RWPE2 (cell line): Measurements from ENCODE around the gene IL10RB.
"Not testable (repeated sequence)": the region's sequence is repeated elsewhere in the genome, so short reads cannot be mapped to it uniquely, and the experiment has no call there.

ENCODE experiments used
- ATAC-seq: fragments of 200-7000 bp; cut with Tn5 transposase; 3 replicates; pipeline ENCODE4 v1.9.1; 2021; ENCODE audit warnings: low read depth
- DNase-seq: peaks from one replicate; pipeline ENCODE4 v3.0.0-alpha.2; 2020; ENCODE audit warnings: low spot score
- H3K27ac ChIP-seq: fragments of 450-650 bp; 2 replicates; pipeline ENCODE4 v1.5.1; 2017; ENCODE audit warnings: mild to moderate bottlenecking; ENCODE audit not compliant: poor library complexity, severe bottlenecking
- H3K27me3 ChIP-seq: fragments of 250-450 bp; sonication (Bioruptor Pico); 2 replicates; pipeline ENCODE4 v1.5.1; 2021; ENCODE audit warnings: mild to moderate bottlenecking, moderate library complexity; ENCODE audit not compliant: insufficient read depth, poor library complexity, severe bottlenecking
- H3K36me3 ChIP-seq: fragments of 250-450 bp; sonication (Bioruptor Pico); 2 replicates; pipeline ENCODE4 v1.5.1; 2020; ENCODE audit warnings: low read depth, mild to moderate bottlenecking, moderate library complexity
- H3K4me1 ChIP-seq: fragments of 250-450 bp; sonication (Bioruptor Pico); 2 replicates; pipeline ENCODE4 v1.5.1; 2021; ENCODE audit warnings: mild to moderate bottlenecking, moderate library complexity; ENCODE audit not compliant: insufficient read depth, poor library complexity, severe bottlenecking
- H3K4me3 ChIP-seq: fragments of 250-450 bp; sonication (Bioruptor Pico); 2 replicates; pipeline ENCODE4 v1.5.1; 2021; ENCODE audit warnings: mild to moderate bottlenecking, moderate library complexity; ENCODE audit not compliant: severe bottlenecking
- H3K9me3 ChIP-seq: fragments of 250-450 bp; sonication (Bioruptor Pico); 2 replicates; pipeline ENCODE4 v1.5.1; 2021; ENCODE audit warnings: mild to moderate bottlenecking, moderate library complexity; ENCODE audit not compliant: severe bottlenecking
- TF ChIP-seq, protein P1 (sequence below): fragments of 450-650 bp; IDR thresholded peaks from one replicate; pipeline ENCODE4 v1.5.1; 2017; ENCODE audit warnings: mild to moderate bottlenecking, moderate library complexity; ENCODE audit not compliant: poor library complexity, severe bottlenecking

Gene IL10RB

GRCh38 chr21:33266050-33266788 lies at the start of gene IL10RB:
IL10RB (plus strand) TSS chr21:33266367; CDS start chr21:33266466, 99 bp downstream.
- DNase-seq (no peak), ATAC-seq (peak; percentile 79)
- H3K9me3 ChIP-seq, result no peaks in the 10 kb centered on the region
- H3K27me3 ChIP-seq, result no peaks in the 10 kb centered on the region
- peaks cover 10% of the 10 kb centered on the region for H3K4me1 ChIP-seq
- TF ChIP-seq, protein P1, sequence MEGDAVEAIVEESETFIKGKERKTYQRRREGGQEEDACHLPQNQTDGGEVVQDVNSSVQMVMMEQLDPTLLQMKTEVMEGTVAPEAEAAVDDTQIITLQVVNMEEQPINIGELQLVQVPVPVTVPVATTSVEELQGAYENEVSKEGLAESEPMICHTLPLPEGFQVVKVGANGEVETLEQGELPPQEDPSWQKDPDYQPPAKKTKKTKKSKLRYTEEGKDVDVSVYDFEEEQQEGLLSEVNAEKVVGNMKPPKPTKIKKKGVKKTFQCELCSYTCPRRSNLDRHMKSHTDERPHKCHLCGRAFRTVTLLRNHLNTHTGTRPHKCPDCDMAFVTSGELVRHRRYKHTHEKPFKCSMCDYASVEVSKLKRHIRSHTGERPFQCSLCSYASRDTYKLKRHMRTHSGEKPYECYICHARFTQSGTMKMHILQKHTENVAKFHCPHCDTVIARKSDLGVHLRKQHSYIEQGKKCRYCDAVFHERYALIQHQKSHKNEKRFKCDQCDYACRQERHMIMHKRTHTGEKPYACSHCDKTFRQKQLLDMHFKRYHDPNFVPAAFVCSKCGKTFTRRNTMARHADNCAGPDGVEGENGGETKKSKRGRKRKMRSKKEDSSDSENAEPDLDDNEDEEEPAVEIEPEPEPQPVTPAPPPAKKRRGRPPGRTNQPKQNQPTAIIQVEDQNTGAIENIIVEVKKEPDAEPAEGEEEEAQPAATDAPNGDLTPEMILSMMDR, result no peak
- H3K27ac ChIP-seq, result peak within 1 kb of the TSS; percentile 1
- peaks cover 4% of the 10 kb centered on the region; the same call in 1 of the 2 replicates for H3K36me3 ChIP-seq
- peak within 1 kb of the TSS; percentile 69 for H3K4me3 ChIP-seq

DNA sequence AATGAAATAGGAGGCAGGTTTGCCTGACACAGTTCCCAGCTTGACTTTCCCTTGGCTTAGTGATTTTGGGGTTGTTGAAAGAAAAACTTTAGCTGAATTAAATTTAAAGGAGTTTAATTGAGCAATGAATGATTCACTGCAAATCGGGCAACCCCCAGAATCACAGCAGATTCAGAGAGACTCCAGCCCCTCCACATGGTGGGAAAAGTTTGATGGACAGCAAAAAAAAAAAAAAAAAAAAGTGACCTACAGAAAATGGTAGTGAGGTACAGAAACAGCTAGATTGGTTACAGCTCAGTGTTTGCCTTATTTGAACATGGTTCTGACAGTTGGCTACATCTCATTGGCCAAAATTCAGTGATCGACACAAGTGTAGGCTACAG lies 49.0 kb upstream of the IL10RB start:
- no peak for DNase-seq
- Histone ChIP-seq H3K27ac (no peak overlapping the region), H3K27me3 (no peaks in the 10 kb centered on the region), H3K9me3 (no peaks in the 10 kb centered on the region), H3K36me3 (no peaks in the 10 kb centered on the region), H3K4me3 (no peak overlapping the region), H3K4me1 (peaks cover 6% of the 10 kb centered on the region)
- no peak for ATAC-seq
- TF ChIP-seq, protein P1, result no peak

GRCh38 chr21:33219300-33219699 lies 46.9 kb upstream of the IL10RB start:
- H3K4me3 ChIP-seq, result no peak overlapping the region
- DNase-seq (no peak), ATAC-seq (no peak)
- no peaks in the 10 kb centered on the region for H3K27me3 ChIP-seq
- TF ChIP-seq, protein P1, result no peak
- H3K36me3 ChIP-seq, result no peaks in the 10 kb centered on the region
- H3K9me3 ChIP-seq, result no peaks in the 10 kb centered on the region
- H3K27ac ChIP-seq, result no peak overlapping the region
- H3K4me1 ChIP-seq, result peaks cover 6% of the 10 kb centered on the region

DNA sequence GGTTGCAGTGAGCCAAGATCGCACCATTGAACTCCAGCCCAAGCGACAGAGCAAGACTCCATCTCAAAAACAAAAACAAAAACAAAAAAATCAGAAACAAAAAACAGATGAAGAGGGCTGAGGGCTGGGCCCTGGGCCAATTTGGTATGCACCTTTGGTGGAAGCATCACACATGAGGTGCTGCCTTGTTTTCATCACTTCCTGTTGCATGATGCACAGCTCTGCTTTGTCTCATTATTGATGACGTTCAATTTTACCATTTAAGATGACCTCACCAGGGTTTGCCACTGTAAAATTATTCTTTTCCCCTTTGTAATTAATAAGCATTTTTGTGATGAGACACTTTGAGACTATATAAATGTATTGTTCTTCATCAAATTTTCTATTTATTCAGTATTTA lies 46.2 kb upstream of the IL10RB start:
- ATAC-seq, result no peak
- no peaks in the 10 kb centered on the region for H3K9me3 ChIP-seq
- TF ChIP-seq, protein P1, result no peak

DNA sequence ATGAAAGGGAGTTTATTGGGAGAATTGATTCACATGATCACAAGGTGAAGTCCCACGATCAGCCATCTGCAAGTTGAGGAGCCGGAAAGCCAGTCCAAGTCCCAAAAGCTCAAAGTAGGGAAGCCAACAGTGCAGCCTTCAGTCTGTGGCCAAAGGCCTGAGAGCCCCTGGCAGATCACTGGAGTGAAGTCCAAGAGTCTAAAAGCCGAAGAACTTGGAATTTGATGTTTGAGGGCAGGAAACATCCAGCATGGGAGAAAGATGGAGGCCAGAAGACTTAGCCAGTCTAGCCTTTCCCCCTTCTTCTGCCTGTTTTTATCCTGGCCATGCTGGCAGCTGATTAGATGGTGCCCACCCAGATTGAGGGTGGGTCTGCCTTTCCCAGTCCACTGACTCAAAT lies 40.8 kb upstream of the IL10RB start:
- not testable (repeated sequence) for H3K9me3 ChIP-seq, DNase-seq, H3K27me3 ChIP-seq, H3K4me3 ChIP-seq, H3K27ac ChIP-seq, H3K36me3 ChIP-seq, ATAC-seq, H3K4me1 ChIP-seq

More for the DNA sequence above, 46.2 kb upstream of the IL10RB start:
- no peaks in the 10 kb centered on the region for H3K27me3 ChIP-seq
- H3K4me3 ChIP-seq, result no peak overlapping the region
- no peak overlapping the region for H3K27ac ChIP-seq
- no peaks in the 10 kb centered on the region for H3K36me3 ChIP-seq
- H3K4me1 ChIP-seq, result peaks cover 6% of the 10 kb centered on the region
- no peak for DNase-seq
